Pancreas (tissue), 10 donors: Measurements from ENCODE around the gene USP43. TPM values are rescaled to one million over a fixed set of nuclear protein-coding genes. Genes with fewer than 3 reads are reported as not detected.

Source experiments
- ATAC-seq, 4 donors: fragments of 200-7000 bp; cut with Tn5 transposase; one replicate each; pipeline versions ENCODE4 v1.8.0 to v1.9.1; 2020; ENCODE audit warnings: mild to moderate bottlenecking in 4 of 4, moderate library complexity in 4 of 4
- DNase-seq, 6 donors: peaks; one replicate each; pipeline ENCODE4 v3.0.0-alpha.2; 2020
- FAIRE-seq: peaks from 2 replicates; lab custom pipeline; 2012; peaks lifted over from hg19 to GRCh38; lab: Jason Lieb, UNC
- H3K27ac ChIP-seq, 4 donors: fragments of 200-600 bp; sonication (generic); 1 replicate in 3 of 4; 2 replicates in 1 of 4; pipeline versions ENCODE4 v1.5.0 to v1.8.0; 2020
- H3K27me3 ChIP-seq, 4 donors: fragments of 200-600 bp; one replicate each; pipeline ENCODE4 v1.8.0; 2021
- H3K36me3 ChIP-seq, 3 donors: fragments of 200-600 bp; sonication (generic) in 1 of 3; one replicate each; pipeline versions ENCODE4 v1.5.0 to v1.8.0; 2020 to 2021
- H3K4me1 ChIP-seq, 3 donors: fragments of 200-600 bp; one replicate each; pipeline ENCODE4 v1.8.0; 2021
- H3K4me3 ChIP-seq, 4 donors: fragments of 200-600 bp; sonication (generic) in 2 of 4; one replicate each; pipeline versions ENCODE4 v1.5.0 to v1.8.0; 2020 to 2021
- H3K9me3 ChIP-seq, 4 donors: fragments of 200-600 bp; one replicate each; pipeline ENCODE4 v1.8.0; 2021
- WGBS, 2 donors: extraction: QIAGEN DNeasy Blood & Tissue Kit; methylation state at CpG; one replicate each; pipeline ENCODE4 v1.1.7; 2013; 5-methylcytosine and 5-hydroxymethylcytosine counted together
- intact Hi-C, 3 donors: fragments of 100-400 bp; cut with DNase I; formaldehyde crosslinking; loops; one replicate each; pipeline versions ENCODE4 v1.11.1 to v1.14.2; 2022
- polyA plus RNA-seq, 2 donors: library from polyadenylated mRNA; stranded (reverse); fragments of 200-250 nt; gene quantifications; one replicate each; pipeline ENCODE4 v1.2.3, GENCODE V29; 2013
- total RNA-seq, 6 donors: library from RNA; stranded (reverse); fragmentation: NEBNext Ultra II Directional in 4 of 6; extraction: Animal tissue kit (Norgen Biotek cat#: 25700) in 4 of 6; gene quantifications; one replicate each; pipeline versions ENCODE4 v1.2.1 to v1.2.4, GENCODE V29; 2021 to 2023
- TF ChIP-seq, protein P1 (sequence below), 4 donors: fragments of 200-600 bp; sonication (generic) in 3 of 4; IDR thresholded peaks; one replicate each; pipeline versions ENCODE4 v1.5.0 to v1.8.0; 2021; ENCODE audit warnings: antibody characterized with exemption in 4 of 4
- donor health status: healthy with polysubstance abuse.
- donor health status: DM: no; HTN: no; CAD: no; lungs with moderate emphysema.
- donor health status: DM: no; HTN: no; CAD: no.
- donor health status: control.
- donor health status: control.
- donor health status: Bipolar disorder and iron deficiency.
- donor health status: DM: yes; HTN: yes; CAD: no.
- donor health status: DM: no; HTN: no; CAD: no.
- donor health status: DM: no; HTN: no; CAD: no.
- donor health status: DM: yes; HTN: yes; CAD: no.

Gene USP43
- total and polyA plus RNA-seq, 8 donors: 2.6 to 5.7 (median 4.3) TPM

DNA sequence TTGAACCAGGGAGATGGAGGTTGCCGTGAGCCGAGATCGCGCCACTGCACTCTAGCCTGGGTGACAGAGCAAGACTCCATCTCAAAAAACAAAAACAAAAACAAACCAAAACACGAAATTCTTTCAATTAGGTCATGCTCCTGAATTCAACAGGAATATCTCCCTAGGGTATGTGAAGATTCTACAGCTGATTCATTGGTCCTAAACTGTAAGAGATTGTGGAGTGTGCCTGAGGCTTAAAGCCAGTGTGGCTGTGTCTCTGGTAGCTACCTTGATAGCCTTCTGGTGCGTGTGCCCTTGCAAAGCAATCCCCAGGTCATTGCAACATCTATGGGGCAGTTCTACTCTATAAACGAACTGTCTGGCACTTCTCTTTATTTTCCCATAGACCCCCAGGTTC lies 48.4 kb downstream of the USP43 start:
- no peak for FAIRE-seq
- Histone ChIP-seq H3K4me3 (no peak overlapping the region), H3K27ac (no peak overlapping the region), H3K9me3 (no peaks in the 10 kb centered on the region), H3K4me1 (no peaks in the 10 kb centered on the region), H3K27me3 (no peaks in the 10 kb centered on the region), H3K36me3 (peaks cover 0 to 6% (median 0%) of the 10 kb centered on the region in 3 donors)
- WGBS, 2 donors: 90 to 93% methylated on average over 7 of the region's 7 CpGs
- TF ChIP-seq, protein P1, sequence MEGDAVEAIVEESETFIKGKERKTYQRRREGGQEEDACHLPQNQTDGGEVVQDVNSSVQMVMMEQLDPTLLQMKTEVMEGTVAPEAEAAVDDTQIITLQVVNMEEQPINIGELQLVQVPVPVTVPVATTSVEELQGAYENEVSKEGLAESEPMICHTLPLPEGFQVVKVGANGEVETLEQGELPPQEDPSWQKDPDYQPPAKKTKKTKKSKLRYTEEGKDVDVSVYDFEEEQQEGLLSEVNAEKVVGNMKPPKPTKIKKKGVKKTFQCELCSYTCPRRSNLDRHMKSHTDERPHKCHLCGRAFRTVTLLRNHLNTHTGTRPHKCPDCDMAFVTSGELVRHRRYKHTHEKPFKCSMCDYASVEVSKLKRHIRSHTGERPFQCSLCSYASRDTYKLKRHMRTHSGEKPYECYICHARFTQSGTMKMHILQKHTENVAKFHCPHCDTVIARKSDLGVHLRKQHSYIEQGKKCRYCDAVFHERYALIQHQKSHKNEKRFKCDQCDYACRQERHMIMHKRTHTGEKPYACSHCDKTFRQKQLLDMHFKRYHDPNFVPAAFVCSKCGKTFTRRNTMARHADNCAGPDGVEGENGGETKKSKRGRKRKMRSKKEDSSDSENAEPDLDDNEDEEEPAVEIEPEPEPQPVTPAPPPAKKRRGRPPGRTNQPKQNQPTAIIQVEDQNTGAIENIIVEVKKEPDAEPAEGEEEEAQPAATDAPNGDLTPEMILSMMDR (IDR thresholded peaks at IDR 0.05): no peak
- no peak for DNase-seq
- no peak for ATAC-seq
- intact Hi-C loops: no loop called here

DNA sequence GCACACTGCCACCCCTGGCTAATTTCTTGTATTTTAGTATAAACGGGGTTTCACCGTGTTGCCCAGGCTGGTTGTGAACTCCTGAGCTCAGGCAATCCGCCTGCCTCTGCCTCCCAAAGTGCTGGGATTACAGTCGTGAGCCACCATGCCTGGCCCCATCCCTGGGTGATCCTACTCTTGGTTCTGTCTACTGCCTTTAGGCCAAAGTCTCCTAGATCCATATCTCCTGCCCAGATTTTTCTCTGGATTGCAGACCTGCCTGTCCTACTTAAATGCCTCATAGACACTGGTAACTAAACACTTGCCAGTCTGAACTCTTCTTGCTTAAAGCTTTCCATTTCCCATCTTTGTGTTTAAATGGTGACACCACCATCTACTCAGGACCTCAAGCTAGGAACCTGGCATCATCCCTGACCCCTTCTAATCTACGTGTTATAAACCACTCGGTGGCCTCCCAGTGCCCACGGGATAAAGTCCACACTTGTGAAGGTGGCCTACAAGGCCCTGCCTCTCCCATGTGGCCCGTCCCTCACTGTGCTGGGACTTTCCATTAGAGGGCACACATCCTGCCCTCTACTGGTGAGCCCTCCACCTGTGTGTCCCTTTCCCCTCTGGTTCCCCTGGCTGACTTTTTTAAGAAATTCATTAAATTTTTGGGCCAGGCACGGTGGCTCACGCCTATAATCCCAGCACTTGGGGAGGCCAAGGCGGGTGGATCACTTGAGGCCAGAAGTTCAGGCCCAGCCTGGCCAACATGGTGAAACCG lies 51.1 kb downstream of the USP43 start:
- Histone ChIP-seq H3K36me3 (peaks cover 0 to 6% (median 0%) of the 10 kb centered on the region in 3 donors), H3K27ac (no peak overlapping the region), H3K4me1 (no peaks in the 10 kb centered on the region), H3K4me3 (no peak overlapping the region), H3K27me3 (no peaks in the 10 kb centered on the region), H3K9me3 (no peaks in the 10 kb centered on the region)
- WGBS, 2 donors: 87 to 90% methylated on average over 12 of the region's 12 CpGs
- no peak for FAIRE-seq
- intact Hi-C loops: no loop called here
- ATAC-seq: peak in 2 of 4 donors; percentile 31 to 59
- no peak for DNase-seq
- TF ChIP-seq, protein P1 (IDR thresholded peaks at IDR 0.05): no peak

DNA sequence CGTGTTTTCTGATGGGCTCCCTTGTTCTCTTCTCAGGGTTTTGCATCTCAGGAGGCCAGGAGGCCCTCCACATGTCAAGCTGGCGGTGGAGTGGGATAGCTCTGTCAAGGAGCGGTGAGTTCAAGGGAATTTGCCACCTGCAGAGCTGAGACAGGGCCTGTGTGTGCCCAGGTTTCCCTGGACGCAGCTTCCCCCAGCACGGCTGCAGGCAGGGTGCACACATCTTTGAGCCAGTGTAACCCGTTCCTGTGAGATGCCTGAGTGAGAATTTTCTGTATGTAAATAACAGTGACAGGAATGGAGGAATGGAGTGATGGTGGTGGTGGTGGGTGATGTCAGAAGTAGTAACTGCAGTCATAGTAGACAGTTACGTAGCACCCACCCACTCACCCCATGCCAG lies 54.8 kb downstream of the USP43 start:
- 91 to 92% methylated on average over 7 of the region's 7 CpGs for WGBS, 2 donors
- no peak for FAIRE-seq
- TF ChIP-seq, protein P1 (IDR thresholded peaks at IDR 0.05): no peak
- H3K4me3 ChIP-seq: no peak overlapping the region
- intact Hi-C loops: no loop called here
- DNase-seq: no peak
- H3K4me1 ChIP-seq: no peaks in the 10 kb centered on the region
- no peak for ATAC-seq
- H3K27ac ChIP-seq: no peak overlapping the region
- peaks cover 0 to 3% (median 0%) of the 10 kb centered on the region in 3 donors for H3K36me3 ChIP-seq
- H3K27me3 ChIP-seq: no peaks in the 10 kb centered on the region
- no peaks in the 10 kb centered on the region for H3K9me3 ChIP-seq

DNA sequence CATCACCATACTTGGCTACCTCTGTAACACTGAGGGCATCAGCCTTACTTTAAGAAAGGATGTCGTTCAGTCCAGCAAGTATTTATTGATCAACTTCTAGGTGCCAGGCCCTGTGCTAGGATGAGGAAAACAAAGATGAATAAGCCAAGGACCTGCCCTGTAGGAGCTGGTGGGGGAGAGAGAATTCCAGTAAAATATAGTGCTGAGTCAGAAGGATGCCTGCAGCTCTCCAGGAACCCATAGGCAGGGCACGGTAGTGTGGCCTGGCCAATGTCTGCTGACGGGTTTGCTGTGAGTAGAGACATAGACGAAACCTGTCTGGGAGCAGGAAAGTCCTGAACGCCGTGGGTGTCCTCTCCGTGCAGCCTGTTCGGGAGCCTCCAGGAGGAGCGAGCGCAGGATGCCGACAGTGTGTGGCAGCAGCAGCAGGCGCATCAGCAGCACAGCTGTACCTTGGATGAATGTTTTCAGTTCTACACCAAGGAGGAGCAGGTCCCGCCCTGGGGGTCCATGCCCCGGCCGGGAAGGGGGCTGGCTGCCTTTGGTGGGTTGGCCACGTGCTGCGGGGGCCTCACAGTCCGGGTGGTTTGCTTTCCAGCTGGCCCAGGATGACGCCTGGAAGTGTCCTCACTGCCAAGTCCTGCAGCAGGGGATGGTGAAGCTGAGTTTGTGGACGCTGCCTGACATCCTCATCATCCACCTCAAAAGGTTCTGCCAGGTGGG lies 55.6 kb downstream of the USP43 start:
- H3K4me1 ChIP-seq: no peaks in the 10 kb centered on the region
- ATAC-seq (no peak), FAIRE-seq (no peak), DNase-seq (no peak)
- 89 to 94% methylated on average over 19 to 20 of the region's 20 CpGs for WGBS, 2 donors
- no peak overlapping the region for H3K27ac ChIP-seq
- intact Hi-C loops: no loop called here
- H3K4me3 ChIP-seq: no peak overlapping the region
- no peaks in the 10 kb centered on the region for H3K27me3 ChIP-seq
- H3K9me3 ChIP-seq: no peaks in the 10 kb centered on the region
- TF ChIP-seq, protein P1 (IDR thresholded peaks at IDR 0.05): no peak
- peaks cover 0 to 3% (median 0%) of the 10 kb centered on the region in 3 donors for H3K36me3 ChIP-seq
